ENCODE data around the gene PPARA.

GRCh38 chr22:46233231-46233630, 82.9 kb downstream of the PPARA start:
- TF ChIP-seq CTCF (IDR thresholded peaks at IDR 0.05 in 2 of 3, conservative IDR thresholded peaks at IDR 0.05 in 1 of 3; ENCODE audit: borderline replicate concordance in 1 of 3, insufficient read depth in 1 of 3, low read depth in 2 of 3, low read length in 2 of 3) (no peak), EZH2 (IDR thresholded peaks at IDR 0.05) (no peak), SRF (IDR thresholded peaks at IDR 0.05; ENCODE audit: low read depth) (no peak), ATF3 (IDR thresholded peaks at IDR 0.05) (no peak), CEBPB (IDR thresholded peaks at IDR 0.05; ENCODE audit: low read depth) (no peak)
